CD8-positive, alpha-beta memory T cell (primary cell): ENCODE measurements around the gene ITGAX. TPM values are rescaled to one million over a fixed set of nuclear protein-coding genes. Genes with fewer than 3 reads are reported as not detected.
"Not testable (repeated sequence)": the region's sequence is repeated elsewhere in the genome, so short reads cannot be mapped to it uniquely, and the experiment has no call there.

ENCODE experiments used
- CTCF ChIA-PET: fragments of 350-600 bp; sonication (Branson Sonifier 250); formaldehyde crosslinking; loops from one replicate; lab custom pipeline; 2021; ENCODE audit warnings: antibody characterized with exemption; lab: Charles Lee
- POLR2A ChIA-PET: fragments of 350-600 bp; sonication (Branson Sonifier 250); formaldehyde crosslinking; loops from one replicate; lab custom pipeline; 2021; ENCODE audit warnings: antibody characterized with exemption; lab: Charles Lee
- DNase-seq, 5 donors: peaks; one replicate each; pipeline versions ENCODE4 v3.0.0 to v3.0.0-alpha.2; 2020 to 2022; ENCODE audit warnings: mixed read lengths in 1 of 5
- H3K27ac ChIP-seq: one replicate; pipeline ENCODE4 v1.7.0; 2013; ENCODE audit warnings: low read depth, mild to moderate bottlenecking, low read length, moderate library complexity
- H3K27me3 ChIP-seq: 2 replicates; pipeline ENCODE4 v1.7.0; 2013; ENCODE audit warnings: low read length, mild to moderate bottlenecking; ENCODE audit not compliant: insufficient read depth, poor library complexity, severe bottlenecking
- H3K36me3 ChIP-seq: 2 replicates; pipeline ENCODE4 v1.7.0; 2013; ENCODE audit warnings: mild to moderate bottlenecking, low read length, moderate library complexity; ENCODE audit not compliant: insufficient read depth
- H3K4me1 ChIP-seq: 2 replicates; pipeline ENCODE4 v1.7.0; 2013; ENCODE audit warnings: mild to moderate bottlenecking, low read length, moderate library complexity; ENCODE audit not compliant: insufficient read depth
- H3K4me3 ChIP-seq: 2 replicates; pipeline ENCODE4 v1.7.0; 2013; ENCODE audit warnings: mild to moderate bottlenecking, low read length
- H3K9me3 ChIP-seq: 2 replicates; pipeline ENCODE4 v1.7.0; 2013; ENCODE audit warnings: mild to moderate bottlenecking, low read length
- H3K27ac Mint-ChIP-seq, 8 donors: one replicate each; pipeline ENCODE4 v1.8.0; 2020 to 2021; ENCODE audit warnings: mixed read lengths in 8 of 8, mild to moderate bottlenecking in 6 of 8, inconsistent platforms in 3 of 8, moderate library complexity in 3 of 8
- H3K27me3 Mint-ChIP-seq, 2 donors: one replicate each; pipeline ENCODE4 v1.8.0; 2020 to 2021; ENCODE audit warnings: mixed read lengths in 2 of 2, mild to moderate bottlenecking in 1 of 2, moderate library complexity in 1 of 2
- H3K36me3 Mint-ChIP-seq, 3 donors: one replicate each; pipeline ENCODE4 v1.8.0; 2020 to 2021; ENCODE audit warnings: mixed read lengths in 3 of 3, inconsistent platforms in 1 of 3, mild to moderate bottlenecking in 1 of 3
- H3K4me1 Mint-ChIP-seq, 3 donors: one replicate each; pipeline ENCODE4 v1.8.0; 2020 to 2021; ENCODE audit warnings: mixed read lengths in 3 of 3, inconsistent platforms in 1 of 3, mild to moderate bottlenecking in 1 of 3
- H3K4me3 Mint-ChIP-seq, 7 donors: one replicate each; pipeline ENCODE4 v1.8.0; 2020 to 2021; ENCODE audit warnings: mixed read lengths in 7 of 7, mild to moderate bottlenecking in 6 of 7, moderate library complexity in 4 of 7, inconsistent platforms in 2 of 7
- H3K9me3 Mint-ChIP-seq, 5 donors: one replicate each; pipeline ENCODE4 v1.8.0; 2020 to 2022; ENCODE audit warnings: mixed read lengths in 5 of 5, mild to moderate bottlenecking in 3 of 5, moderate library complexity in 2 of 5, inconsistent platforms in 1 of 5
- polyA plus RNA-seq: library from polyadenylated mRNA; unstranded; fragments of 300-500 nt; fragmentation: Illumina TruSeq; gene quantifications from one replicate; pipeline ENCODE4 v1.2.3, GENCODE V29; 2021
- total RNA-seq, 2 experiments: library from RNA; stranded (reverse); gene quantifications; one replicate each; pipeline ENCODE4 v1.2.3, GENCODE V29; 2021

Gene ITGAX
- total and polyA plus RNA-seq, 3 experiments from 2014 or later, result 0.46 to 2.7 (median 2.1) TPM

- Histone ChIP-seq H3K27ac (no peak overlapping the region), H3K4me3 (no peak overlapping the region), H3K36me3 (no peaks in the 10 kb centered on the region), H3K27me3 (no peaks in the 10 kb centered on the region), H3K9me3 (no peaks in the 10 kb centered on the region), H3K4me1 (peaks cover 14% of the 10 kb centered on the region)
- H3K4me3 Mint-ChIP-seq, result peak overlapping the region in 1 of 7 donors; percentile 29
- POLR2A ChIA-PET, result no interaction called here
- H3K4me1 Mint-ChIP-seq, result peaks cover 34 to 54% (median 40%) of the 10 kb centered on the region in 3 donors
- CTCF ChIA-PET, result interaction anchor here (0.6 to 1.4 kb wide), 5 partner anchors 134 to 351 kb away, joined by 3 to 6 read pairs (median 4); no protein-coding TSS in a partner anchor
- H3K27ac Mint-ChIP-seq, result peak overlapping the region in 4 of 8 donors; percentile 7 to 63 (median 34)
- peaks cover 2 to 9% of the 10 kb centered on the region in 2 donors for H3K27me3 Mint-ChIP-seq
- no peaks in the 10 kb centered on the region for H3K9me3 Mint-ChIP-seq
- peaks cover 0 to 1% (median 1%) of the 10 kb centered on the region in 3 donors for H3K36me3 Mint-ChIP-seq
- DNase-seq, result peak in 3 of 5 donors; percentile 19 to 61 (median 33)
These were observed 21.0 kb upstream of the ITGAX start for GRCh38 chr16:31333686-31334649.

- peak overlapping the region in 1 of 8 donors; percentile 2 for H3K27ac Mint-ChIP-seq
These were observed 20.0 kb upstream of the ITGAX start for GRCh38 chr16:31334934-31335333.

GRCh38 chr16:31335431-31335830 lies 19.5 kb upstream of the ITGAX start:
- DNase-seq, result no peak
- H3K9me3 ChIP-seq, result no peaks in the 10 kb centered on the region
- H3K4me1 Mint-ChIP-seq, result peaks cover 36 to 60% (median 42%) of the 10 kb centered on the region in 3 donors

More at GRCh38 chr16:31334934-31335333, 20.0 kb upstream of the ITGAX start:
- H3K9me3 ChIP-seq, result no peaks in the 10 kb centered on the region
- Mint-ChIP-seq H3K4me1 (peaks cover 36 to 59% (median 43%) of the 10 kb centered on the region in 3 donors), H3K36me3 (peaks cover 0 to 3% (median 1%) of the 10 kb centered on the region in 3 donors), H3K27me3 (peaks cover 4 to 14% of the 10 kb centered on the region in 2 donors), H3K4me3 (peak overlapping the region in 1 of 7 donors; percentile 18), H3K9me3 (no peaks in the 10 kb centered on the region)
- no peak overlapping the region for H3K27ac ChIP-seq
- H3K4me1 ChIP-seq, result peaks cover 14% of the 10 kb centered on the region
- ChIA-PET CTCF (no interaction called here), POLR2A (no interaction called here)
- no peak overlapping the region for H3K4me3 ChIP-seq
- H3K36me3 ChIP-seq, result no peaks in the 10 kb centered on the region
- H3K27me3 ChIP-seq, result no peaks in the 10 kb centered on the region
- DNase-seq, result no peak

GRCh38 chr16:31338166-31338685 lies 16.8 kb upstream of the ITGAX start:
- H3K9me3 Mint-ChIP-seq, H3K36me3 Mint-ChIP-seq, H3K27ac ChIP-seq, H3K9me3 ChIP-seq, H3K27me3 ChIP-seq, CTCF ChIA-PET, POLR2A ChIA-PET, H3K36me3 ChIP-seq, H3K4me3 ChIP-seq, H3K27me3 Mint-ChIP-seq: not testable (repeated sequence)
- Mint-ChIP-seq H3K4me3 (peak overlapping the region in 5 of 7 donors; percentile 24 to 68 (median 51)), H3K27ac (peak overlapping the region in 3 of 8 donors; percentile 35 to 75 (median 47)), H3K4me1 (peaks cover 28 to 41% (median 33%) of the 10 kb centered on the region in 3 donors)
- peak in 1 of 5 donors; percentile 53 for DNase-seq
- H3K4me1 ChIP-seq, result peaks cover 11% of the 10 kb centered on the region

More at GRCh38 chr16:31335431-31335830, 19.5 kb upstream of the ITGAX start:
- no peak overlapping the region for H3K4me3 ChIP-seq
- H3K36me3 Mint-ChIP-seq, result peaks cover 0 to 3% (median 1%) of the 10 kb centered on the region in 3 donors
- H3K27me3 ChIP-seq, result no peaks in the 10 kb centered on the region
- peak overlapping the region in 2 of 8 donors; percentile 2 to 8 for H3K27ac Mint-ChIP-seq
- no peaks in the 10 kb centered on the region for H3K36me3 ChIP-seq
- H3K27me3 Mint-ChIP-seq, result peaks cover 4 to 14% of the 10 kb centered on the region in 2 donors
- no peak overlapping the region for H3K4me3 Mint-ChIP-seq
- ChIA-PET CTCF (no interaction called here), POLR2A (no interaction called here)
- peaks cover 14% of the 10 kb centered on the region for H3K4me1 ChIP-seq
- H3K27ac ChIP-seq, result no peak overlapping the region
- no peaks in the 10 kb centered on the region for H3K9me3 Mint-ChIP-seq

- peaks cover 2 to 7% of the 10 kb centered on the region in 2 donors for H3K27me3 Mint-ChIP-seq
- POLR2A ChIA-PET, result interaction anchor here (1.6 kb wide), 1 partner anchor 164 kb away, joined by 3 read pairs; no protein-coding TSS in a partner anchor
- peaks cover 0 to 1% (median 0%) of the 10 kb centered on the region in 3 donors for H3K36me3 Mint-ChIP-seq
- peak overlapping the region in 5 of 7 donors; percentile 34 to 71 (median 61) for H3K4me3 Mint-ChIP-seq
- no peak for DNase-seq
- H3K4me1 Mint-ChIP-seq, result peaks cover 12 to 34% (median 14%) of the 10 kb centered on the region in 3 donors
- Histone ChIP-seq H3K9me3 (no peaks in the 10 kb centered on the region), H3K27me3 (no peaks in the 10 kb centered on the region), H3K27ac (no peak overlapping the region), H3K36me3 (no peaks in the 10 kb centered on the region), H3K4me3 (no peak overlapping the region), H3K4me1 (no peaks in the 10 kb centered on the region)
- peak overlapping the region in 5 of 8 donors; percentile 39 to 85 (median 64) for H3K27ac Mint-ChIP-seq
- CTCF ChIA-PET, result interaction anchor here (0.6 kb wide), 1 partner anchor 38 kb away, joined by 3 read pairs; no protein-coding TSS in a partner anchor
- H3K9me3 Mint-ChIP-seq, result no peaks in the 10 kb centered on the region
These were observed 10.3 kb upstream of the ITGAX start for GRCh38 chr16:31344712-31345111.

GRCh38 chr16:31347445-31347844 lies 7.5 kb upstream of the ITGAX start:
- no peak overlapping the region for H3K27ac ChIP-seq
- no peaks in the 10 kb centered on the region for H3K27me3 ChIP-seq
- Mint-ChIP-seq H3K9me3 (no peaks in the 10 kb centered on the region), H3K27me3 (peaks cover 0 to 7% of the 10 kb centered on the region in 2 donors), H3K4me3 (no peak overlapping the region), H3K27ac (peak overlapping the region in 1 of 8 donors; percentile 5), H3K4me1 (peaks cover 25 to 49% (median 27%) of the 10 kb centered on the region in 3 donors), H3K36me3 (no peaks in the 10 kb centered on the region)
- no peaks in the 10 kb centered on the region for H3K36me3 ChIP-seq
- H3K4me3 ChIP-seq, result no peak overlapping the region
- ChIA-PET CTCF (no interaction called here), POLR2A (no interaction called here)
- no peaks in the 10 kb centered on the region for H3K9me3 ChIP-seq
- peaks cover 4% of the 10 kb centered on the region for H3K4me1 ChIP-seq
- DNase-seq, result no peak

- Mint-ChIP-seq H3K36me3 (no peaks in the 10 kb centered on the region), H3K27ac (peak overlapping the region in 1 of 8 donors; percentile 72), H3K27me3 (peaks cover 0 to 6% of the 10 kb centered on the region in 2 donors), H3K4me3 (no peak overlapping the region), H3K4me1 (peaks cover 32 to 59% (median 36%) of the 10 kb centered on the region in 3 donors), H3K9me3 (no peaks in the 10 kb centered on the region)
- Histone ChIP-seq H3K4me3 (no peak overlapping the region), H3K9me3 (no peaks in the 10 kb centered on the region), H3K36me3 (no peaks in the 10 kb centered on the region), H3K27me3 (no peaks in the 10 kb centered on the region), H3K27ac (no peak overlapping the region), H3K4me1 (peaks cover 4% of the 10 kb centered on the region)
- DNase-seq, result no peak
- ChIA-PET POLR2A (no interaction called here), CTCF (no interaction called here)
These were observed 6.4 kb upstream of the ITGAX start for GRCh38 chr16:31348579-31348978.
